Ishikawa (cell line): ENCODE measurements around the gene VGF.

Experiments used
- CEBPB ChIP-seq: IDR thresholded peaks from 2 replicates; pipeline ENCODE4 v1.6.1; 2012
- CREB1 ChIP-seq: IDR thresholded peaks from 2 replicates; pipeline ENCODE4 v1.6.1; 2012; ENCODE audit warnings: low read depth
- EGR1 ChIP-seq: IDR thresholded peaks from 2 replicates; pipeline ENCODE4 v1.6.1; 2012
- EP300 ChIP-seq: IDR thresholded peaks from 2 replicates; pipeline ENCODE4 v1.6.1; 2012; ENCODE audit warnings: borderline replicate concordance
- FOXM1 ChIP-seq: IDR thresholded peaks from 2 replicates; pipeline ENCODE4 v1.6.1; 2012; ENCODE audit warnings: low read depth, borderline replicate concordance
- MAX ChIP-seq: IDR thresholded peaks from 2 replicates; pipeline ENCODE4 v1.6.1; 2012
- NFIC ChIP-seq: IDR thresholded peaks from 2 replicates; pipeline ENCODE4 v1.6.1; 2012
- RAD21 ChIP-seq: IDR thresholded peaks from 2 replicates; pipeline ENCODE4 v1.6.1; 2012; ENCODE audit warnings: low read depth
- REST ChIP-seq: IDR thresholded peaks from 2 replicates; pipeline ENCODE4 v1.6.1; 2012; ENCODE audit warnings: low read depth, mild to moderate bottlenecking
- TAF1 ChIP-seq: IDR thresholded peaks from 2 replicates; pipeline ENCODE4 v1.6.1; 2012; ENCODE audit warnings: low read depth, mild to moderate bottlenecking
- TCF12 ChIP-seq: IDR thresholded peaks from 2 replicates; pipeline ENCODE4 v1.6.1; 2012; ENCODE audit warnings: low read depth
- TEAD4 ChIP-seq: IDR thresholded peaks from 2 replicates; pipeline ENCODE4 v1.6.1; 2012
- USF1 ChIP-seq: IDR thresholded peaks from 2 replicates; pipeline ENCODE4 v1.6.1; 2012
- YY1 ChIP-seq: IDR thresholded peaks from 2 replicates; pipeline ENCODE4 v1.6.1; 2012; ENCODE audit warnings: low read depth
- ZBTB7A ChIP-seq: IDR thresholded peaks from 2 replicates; pipeline ENCODE4 v1.6.1; 2012; ENCODE audit warnings: low read depth

VGF gene

GRCh38 chr7:101175664-101176063 lies 10.3 kb upstream of the VGF start:
- TF ChIP-seq EGR1 (no peak), CEBPB (no peak), YY1 (no peak), NFIC (no peak), MAX (no peak), TCF12 (no peak), REST (no peak), USF1 (no peak), CREB1 (no peak), FOXM1 (no peak), RAD21 (no peak), TEAD4 (no peak), ZBTB7A (no peak), TAF1 (no peak), EP300 (no peak)

GRCh38 chr7:101174322-101174854 lies 9.0 kb upstream of the VGF start:
- TF ChIP-seq TAF1 (no peak), USF1 (no peak), CREB1 (no peak), MAX (no peak), ZBTB7A (no peak), REST (no peak), EP300 (no peak), CEBPB (no peak), TCF12 (no peak), NFIC (no peak), EGR1 (no peak)

GRCh38 chr7:101173752-101174244 lies 8.4 kb upstream of the VGF start:
- no peak for TF ChIP-seq REST
- no peak for TF ChIP-seq EGR1
- TF ChIP-seq TEAD4 = no peak
- no peak for TF ChIP-seq TAF1
- TF ChIP-seq EP300 = no peak
- TF ChIP-seq USF1 = no peak
- TF ChIP-seq RAD21 = no peak
- no peak for TF ChIP-seq NFIC
